Measurements from ENCODE around the gene CASZ1. TPM values are rescaled to one million over a fixed set of nuclear protein-coding genes. Genes with fewer than 3 reads are reported as not detected.

Gene CASZ1
- total RNA-seq, 1 experiment from 2014 or later: 3.9 TPM

GRCh38 chr1:10638559-10639005 lies 157.9 kb downstream of the CASZ1 start:
- Mint-ChIP-seq H3K27ac (no peak overlapping the region), H3K27me3 (ENCODE audit: low read depth) (peaks cover 30% of the 10 kb centered on the region), H3K9me3 (no peaks in the 10 kb centered on the region), H3K36me3 (ENCODE audit: insufficient read depth in 1 of 3, low read depth in 3 of 3) (no peaks in the 10 kb centered on the region), H3K4me1 (peaks cover 0 to 21% of the 10 kb centered on the region in 2 experiments; a peak in 2 of 4 replicates), H3K4me3 (no peak overlapping the region)
- Histone ChIP-seq H3T11ph (ENCODE audit: low read length) (no peak overlapping the region), H3K4ac (ENCODE audit: low read depth, low read length) (no peak overlapping the region), H3K4me1 (ENCODE audit: insufficient read depth, low read length) (no peaks in the 10 kb centered on the region), H3K23ac (ENCODE audit: insufficient read length, low read depth, low read length) (no peak overlapping the region), H2BK20ac (ENCODE audit: low read depth, low read length, poor library complexity, severe bottlenecking) (no peak overlapping the region), H3K79me2 (ENCODE audit: insufficient read depth, low read length) (no peaks in the 10 kb centered on the region), H2BK5ac (ENCODE audit: insufficient read length, low read length) (no peak overlapping the region), H2BK12ac (ENCODE audit: insufficient read length, low read depth, low read length) (no peak overlapping the region), H3K18ac (ENCODE audit: insufficient read length, low read depth, low read length) (no peak overlapping the region), H2AFZ (ENCODE audit: low read length) (no peak overlapping the region), H3K27ac (ENCODE audit: insufficient read length, low read depth, low read length) (no peak overlapping the region), H3K9me3 (ENCODE audit: control insufficient read depth, low read depth, low read length) (no peaks in the 10 kb centered on the region), H2AK5ac (ENCODE audit: insufficient read length, low read length) (no peak overlapping the region), H4K20me1 (ENCODE audit: control insufficient read depth, insufficient read depth, insufficient read length) (no peaks in the 10 kb centered on the region), H3K14ac (ENCODE audit: insufficient read depth, low read length) (no peak overlapping the region), H3K27me3 (ENCODE audit: insufficient read depth, low read length) (peaks cover 7% of the 10 kb centered on the region; the same call in 1 of the 2 replicates), H2BK15ac (ENCODE audit: low read depth, low read length) (no peak overlapping the region), H3K9ac (ENCODE audit: extremely low read depth, insufficient read length, low read length) (no peak overlapping the region), H3K79me1 (ENCODE audit: insufficient read depth, low read depth, low read length, poor library complexity, severe bottlenecking) (no peaks in the 10 kb centered on the region), H3K56ac (ENCODE audit: insufficient read length, low read depth, low read length) (no peak overlapping the region), H4K91ac (ENCODE audit: insufficient read length, low read depth, low read length) (no peak overlapping the region), H2BK120ac (ENCODE audit: low read depth, low read length, poor library complexity, severe bottlenecking) (no peak overlapping the region), H4K8ac (replicated peaks; ENCODE audit: insufficient read length, low read depth, low read length) (no peak overlapping the region), H4K5ac (ENCODE audit: insufficient read length, low read depth, low read length) (no peak overlapping the region), H3K23me2 (ENCODE audit: insufficient read length, low read depth, low read length, poor library complexity, severe bottlenecking) (no peaks in the 10 kb centered on the region), H3K4me2 (ENCODE audit: insufficient read depth, insufficient read length, low read length) (peak overlapping the region; percentile 30)
- no peak for DNase-seq
- no CpG with 5 or more reads among the region's 57 CpGs for WGBS (ENCODE audit: extremely low coverage, insufficient read length, low lambda C conversion rate)
- no peak for TF ChIP-seq CTCF (conservative IDR thresholded peaks at IDR 0.05)

Data from H9 (cell line).